NCI-H748 treated with DMSO at 0.1 percent for 48 hours (cell line): ENCODE measurements around the gene MAP2K6.

Experiments used
- DNase-seq: peaks from one replicate; lab custom pipeline; 2025; lab: John Stamatoyannopoulos, UW

MAP2K6 gene

DNA sequence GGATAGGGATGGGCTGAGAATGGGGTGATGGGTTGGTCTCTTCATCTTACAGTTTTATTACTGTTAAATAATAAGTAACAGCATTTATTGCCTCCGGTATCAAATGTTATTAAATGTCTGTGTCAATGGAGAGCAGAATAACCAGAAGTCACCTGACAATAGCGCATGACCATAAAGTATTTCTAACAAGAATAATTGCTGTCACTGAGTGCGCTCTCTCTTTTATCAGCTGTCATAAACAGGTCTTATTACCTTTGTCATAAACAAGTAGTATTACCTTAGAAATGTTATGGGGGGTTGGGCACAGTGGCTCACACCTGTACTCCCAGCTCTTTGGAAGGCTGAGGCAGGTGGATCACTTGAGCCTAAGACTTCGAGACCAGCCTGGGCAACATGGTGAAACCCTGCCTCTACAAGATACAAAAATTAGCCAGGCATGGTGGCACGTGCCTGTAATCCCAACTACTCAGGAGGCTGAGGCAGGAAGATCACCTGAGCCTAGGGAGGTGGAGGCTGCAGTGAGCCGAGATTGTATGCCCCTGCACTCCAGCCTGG, 120.6 kb downstream of the MAP2K6 start:
- peak; percentile 32 for DNase-seq

DNA sequence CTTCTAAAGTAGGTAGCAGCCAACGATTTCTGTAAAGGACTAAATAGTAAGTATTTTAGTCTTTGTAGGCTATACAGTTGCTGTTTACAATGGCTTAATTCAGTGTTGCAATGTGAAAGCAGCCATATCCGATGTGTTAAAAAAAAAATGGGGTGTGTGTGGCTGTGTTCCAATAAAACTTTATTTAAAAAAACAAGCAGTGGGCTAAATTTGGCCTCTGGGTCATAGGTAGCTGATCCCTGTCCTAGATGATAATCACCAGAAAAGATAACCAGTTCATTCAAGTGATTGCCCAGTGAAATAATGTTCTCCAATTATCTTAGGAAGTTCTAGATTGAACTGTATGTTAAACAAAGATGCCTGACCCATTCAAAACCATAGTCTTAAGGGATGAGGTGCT, 124.3 kb downstream of the MAP2K6 start:
- DNase-seq: no peak

DNA sequence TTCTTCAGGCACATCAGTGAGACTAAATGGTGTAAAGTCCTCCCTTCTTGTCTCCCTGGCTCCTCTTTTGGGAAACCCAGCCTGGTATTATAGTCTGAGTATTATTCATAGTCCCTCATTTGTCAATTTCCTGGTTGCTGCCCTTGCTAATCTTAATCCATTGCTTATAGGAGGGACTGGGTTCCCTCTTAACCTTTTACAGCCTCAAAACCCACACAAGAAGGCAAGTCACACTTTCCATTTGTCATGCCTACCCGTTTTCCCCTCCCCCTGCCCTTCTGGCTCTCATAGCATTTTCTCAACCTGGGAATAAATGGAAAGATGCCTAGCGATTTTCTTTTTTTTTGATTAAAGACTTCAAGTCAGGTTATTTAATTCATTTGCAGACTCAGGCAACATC, 124.8 kb downstream of the MAP2K6 start:
- DNase-seq: no peak

DNA sequence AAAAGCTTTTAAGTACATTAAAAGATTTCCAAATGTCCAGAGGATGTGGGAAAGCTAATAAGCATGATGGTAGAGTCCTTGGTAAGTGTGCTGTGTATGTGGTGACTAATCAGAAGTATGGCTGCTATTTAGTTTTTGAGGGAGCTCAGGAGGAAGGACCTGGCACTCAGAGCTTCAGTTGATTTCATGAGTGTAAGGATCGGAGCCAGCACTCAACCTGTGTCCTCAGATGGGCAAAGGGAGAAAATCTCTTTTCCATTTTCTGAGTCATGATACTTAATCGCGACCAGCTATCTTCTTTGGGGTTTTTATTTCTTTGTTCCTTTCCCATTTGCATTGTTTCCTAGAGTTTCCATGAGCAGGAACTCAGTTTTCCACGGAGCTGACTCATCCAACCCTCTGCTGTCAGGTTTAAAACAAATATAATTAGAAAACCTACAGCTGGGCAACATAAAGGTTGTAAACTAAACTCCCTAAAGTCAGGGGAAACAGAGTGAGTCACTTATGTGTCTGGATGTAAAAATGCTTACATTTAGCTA, 125.4 kb downstream of the MAP2K6 start:
- peak; percentile 73 for DNase-seq

DNA sequence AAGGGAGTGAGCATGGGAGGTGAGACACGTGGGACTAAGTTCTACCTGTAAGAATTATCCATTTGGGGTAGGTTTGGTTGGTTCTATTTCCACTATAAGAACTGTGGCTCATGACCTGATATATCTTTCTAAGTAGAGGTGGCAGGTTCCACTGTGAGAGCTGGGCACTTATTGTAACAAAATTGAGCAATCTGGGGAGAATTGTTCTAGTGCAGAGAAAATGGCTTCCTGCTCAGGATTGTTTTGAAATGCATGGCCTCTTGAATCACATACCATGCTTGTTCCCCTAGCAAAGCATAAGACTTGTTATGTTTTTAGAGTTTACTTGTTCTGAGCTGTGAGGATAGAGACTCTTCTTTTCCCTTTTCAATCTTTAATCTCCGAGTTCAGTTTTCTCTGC, 125.9 kb downstream of the MAP2K6 start:
- DNase-seq: no peak

DNA sequence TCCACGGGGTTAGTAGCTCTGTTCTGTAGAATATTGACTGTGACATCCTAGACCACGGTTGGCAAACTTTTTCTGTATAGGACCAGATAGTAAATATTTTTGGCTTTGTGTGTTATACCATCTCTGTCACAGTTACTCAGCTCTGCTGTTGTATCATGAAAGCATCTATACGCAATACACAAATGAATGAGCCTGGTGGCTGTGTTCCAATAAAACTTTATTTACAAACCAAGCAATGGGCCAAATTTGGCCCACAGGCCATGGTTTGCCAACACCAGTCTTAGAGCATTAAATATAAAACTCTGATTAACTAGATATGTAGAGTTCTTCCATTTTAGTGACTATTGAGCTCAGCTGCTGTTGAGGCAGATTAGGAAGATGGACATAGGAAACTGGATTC, 132.7 kb downstream of the MAP2K6 start:
- no peak for DNase-seq

DNA sequence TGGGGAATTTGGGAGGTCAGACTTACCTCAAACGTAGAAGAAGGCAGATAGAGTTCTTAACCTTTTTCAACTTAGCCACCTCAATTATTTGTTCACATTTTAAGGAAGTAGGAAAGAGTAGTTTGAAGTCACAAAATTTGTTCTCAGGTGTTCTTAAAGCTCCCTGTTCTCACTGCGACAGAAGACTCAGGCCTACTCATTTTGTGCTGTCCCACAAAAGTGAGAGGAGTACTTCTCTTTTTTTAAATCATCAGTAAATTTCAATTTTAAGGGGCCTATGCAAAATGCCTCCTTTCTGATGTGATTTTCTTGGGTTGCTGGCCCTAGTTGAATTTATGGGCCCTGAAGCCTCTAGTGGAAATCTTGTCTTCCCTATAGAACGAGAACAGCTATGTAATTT, 133.4 kb downstream of the MAP2K6 start:
- no peak for DNase-seq

DNA sequence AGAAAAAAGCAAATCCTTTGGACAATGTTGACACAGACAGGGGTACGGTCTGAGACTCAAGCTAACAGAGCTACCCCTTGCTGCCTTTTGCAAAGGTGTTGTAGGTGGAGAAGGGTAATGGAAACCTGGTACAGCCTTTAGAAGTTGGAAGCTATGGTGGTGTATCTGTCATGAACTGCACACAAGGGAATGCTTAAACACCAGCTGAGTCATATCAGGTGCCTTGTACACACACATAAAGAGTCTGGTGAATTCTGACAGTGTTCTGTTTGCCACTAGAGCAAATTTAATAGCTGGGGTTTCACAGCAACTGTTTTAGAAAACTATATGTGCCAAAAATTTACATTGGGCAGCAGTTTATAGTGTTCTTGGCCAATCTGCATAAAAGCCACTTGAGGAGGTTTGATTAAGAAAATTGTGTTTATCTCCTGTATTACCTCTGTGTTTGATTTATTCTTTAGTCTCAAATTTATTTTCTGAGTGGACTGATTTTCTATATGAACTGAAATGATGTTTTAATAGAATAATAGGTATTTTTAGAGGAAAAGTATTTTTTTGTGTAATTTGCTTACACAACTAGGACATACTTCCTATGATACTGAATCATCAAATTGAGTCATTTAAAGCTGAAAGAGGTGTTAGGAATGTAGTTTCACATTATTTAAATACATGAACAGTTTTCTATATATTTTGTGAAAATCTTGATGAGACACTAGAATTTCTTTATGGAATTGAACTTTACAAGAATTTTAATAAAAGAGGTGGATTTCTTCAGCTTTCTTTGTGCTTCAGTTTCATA, 136.9 kb downstream of the MAP2K6 start:
- DNase-seq: no peak

DNA sequence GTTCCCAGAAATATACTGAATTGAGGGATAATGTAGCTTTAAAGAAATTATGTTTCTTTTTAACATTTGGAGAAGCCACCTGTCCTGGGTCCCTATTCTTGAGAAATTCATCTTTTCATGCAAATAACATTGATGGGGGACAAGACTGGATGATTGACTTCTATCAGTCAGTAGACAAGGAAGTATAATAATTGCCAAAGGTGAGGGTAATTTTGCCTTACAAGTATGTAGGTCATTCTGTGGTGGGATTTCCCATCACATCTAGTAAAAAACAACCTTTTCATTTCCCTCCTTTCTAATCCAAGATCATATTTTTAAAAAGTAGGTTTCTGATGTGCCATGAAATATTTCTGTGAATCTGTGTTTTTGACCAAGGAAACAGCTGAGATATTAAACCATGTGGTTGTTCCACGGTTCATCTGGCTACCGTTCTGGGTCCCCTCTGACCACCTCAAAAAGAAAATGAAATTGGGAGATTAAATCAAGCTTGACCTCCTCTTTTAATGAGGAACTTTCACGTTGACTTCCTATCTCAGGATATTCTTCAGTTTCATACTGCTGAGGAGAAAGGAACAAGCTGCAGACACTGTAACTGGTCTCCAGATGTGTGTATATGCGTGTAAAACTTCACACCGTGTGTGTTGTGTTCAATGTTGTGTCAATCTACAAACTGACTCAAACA, 138.6 kb downstream of the MAP2K6 start:
- DNase-seq: no peak

DNA sequence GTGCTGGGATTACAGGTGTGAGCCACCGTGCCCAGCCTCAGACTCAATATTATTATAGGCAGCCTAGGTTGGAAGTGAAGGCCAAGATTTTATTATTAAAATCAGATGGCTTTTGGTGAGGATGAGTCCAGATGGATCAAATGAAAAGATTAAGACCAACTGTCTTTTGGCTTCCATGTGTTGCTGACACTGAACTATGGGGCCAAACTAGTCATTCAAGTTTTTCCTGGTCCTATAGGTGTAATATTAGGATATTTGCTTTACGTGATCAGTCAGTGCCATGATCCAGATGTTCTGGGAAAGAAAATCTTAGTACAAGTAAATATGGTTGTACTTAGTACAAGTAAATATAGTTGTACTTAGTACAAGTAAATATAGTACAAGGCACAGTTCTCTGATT, 140.6 kb downstream of the MAP2K6 start:
- no peak for DNase-seq

DNA sequence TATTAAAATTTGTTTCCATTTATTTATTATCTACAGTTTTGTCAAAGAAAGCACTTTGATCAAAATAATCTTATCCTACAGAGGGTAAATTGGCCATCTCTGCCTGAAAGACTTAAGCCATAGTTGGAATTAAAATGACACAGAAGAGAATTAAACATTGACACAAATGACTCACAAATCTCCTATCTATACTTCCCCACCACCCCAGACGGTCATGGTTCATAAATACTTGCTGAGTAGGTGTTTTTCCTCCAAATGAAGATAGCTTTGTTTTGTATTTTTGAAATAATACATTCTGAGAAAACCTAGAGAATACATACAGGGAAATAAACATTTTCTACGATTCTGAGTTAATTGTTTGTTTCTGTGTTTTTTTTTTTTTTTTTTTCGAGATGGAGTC, 142.8 kb downstream of the MAP2K6 start:
- DNase-seq: no peak

DNA sequence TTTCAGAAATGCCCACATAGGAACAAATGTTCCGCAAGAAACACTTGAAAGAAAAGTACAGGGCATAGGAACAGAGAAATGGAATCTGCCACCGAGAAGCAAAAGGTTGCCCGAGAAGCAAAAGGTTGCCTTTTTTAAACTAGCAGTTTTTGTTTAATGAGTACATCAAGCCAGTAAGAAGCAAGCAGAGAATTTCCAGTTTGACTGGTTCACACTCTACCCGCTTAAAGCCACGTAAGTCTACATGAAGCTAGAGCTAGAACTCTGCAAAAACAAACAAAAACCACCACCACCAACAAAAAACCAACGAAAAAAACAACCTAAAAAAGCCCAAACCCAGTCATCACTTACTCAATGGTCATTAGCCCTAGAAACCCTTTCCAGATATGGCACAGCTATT, 144.3 kb downstream of the MAP2K6 start:
- DNase-seq: no peak

DNA sequence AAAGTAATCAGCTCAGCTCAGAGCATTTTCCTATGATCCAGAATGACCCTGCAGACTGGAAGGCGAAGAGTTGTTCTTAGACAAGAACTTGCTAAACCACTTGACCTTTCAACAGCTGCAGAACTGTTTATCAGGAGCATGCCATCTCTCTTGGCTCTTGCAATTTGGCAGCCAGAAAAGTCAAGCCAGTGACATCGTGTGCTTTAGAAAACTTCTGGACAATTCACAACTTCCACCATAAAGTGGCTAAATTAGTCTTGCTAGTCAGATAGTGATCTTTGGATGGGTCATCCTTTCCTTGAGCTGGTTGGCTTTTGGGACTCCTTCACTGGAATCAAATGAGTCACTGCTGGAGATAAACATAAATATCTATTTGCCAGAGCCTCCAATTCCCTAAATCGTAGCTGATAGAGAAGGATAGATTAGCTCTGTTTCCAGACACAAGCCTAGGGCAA, 146.5 kb downstream of the MAP2K6 start:
- DNase-seq: no peak

DNA sequence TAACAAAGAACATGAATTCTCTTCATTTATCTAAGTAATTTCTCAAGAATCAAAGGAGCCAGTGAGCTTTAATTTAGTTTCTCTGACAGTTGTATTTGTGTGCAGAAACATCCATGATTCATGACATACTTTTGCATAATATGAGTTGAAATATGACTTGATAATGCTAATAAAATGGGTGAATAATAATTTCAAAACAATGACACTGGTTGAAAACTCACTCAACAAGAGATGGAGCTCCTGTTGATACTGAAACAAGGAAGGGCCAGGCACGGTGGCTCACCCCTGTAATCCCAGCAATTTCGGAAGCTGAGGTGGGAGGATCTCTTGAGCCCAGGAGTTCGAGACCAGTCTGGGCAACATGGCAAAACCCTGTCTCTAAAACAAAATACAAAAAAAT, 147.0 kb downstream of the MAP2K6 start:
- no peak for DNase-seq

DNA sequence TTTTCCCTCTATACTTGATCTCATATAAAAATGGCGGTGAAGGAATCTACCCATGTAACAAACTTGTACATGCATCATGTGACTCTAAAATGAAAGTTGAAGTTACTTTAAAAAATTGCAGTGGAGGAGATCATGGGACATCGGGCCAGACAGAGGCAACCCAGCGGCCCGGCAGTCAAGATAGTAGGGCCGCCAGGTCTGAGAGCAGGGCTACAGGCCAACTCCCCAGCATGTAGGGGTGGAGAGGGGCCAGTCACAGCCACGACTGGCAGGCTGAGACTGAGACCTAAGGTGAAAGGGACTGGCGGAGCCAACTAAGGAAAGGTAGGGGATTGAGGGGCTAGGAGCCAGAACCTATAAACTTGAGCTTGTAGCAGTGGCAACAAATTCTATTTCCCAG, 150.9 kb downstream of the MAP2K6 start:
- DNase-seq: no peak

DNA sequence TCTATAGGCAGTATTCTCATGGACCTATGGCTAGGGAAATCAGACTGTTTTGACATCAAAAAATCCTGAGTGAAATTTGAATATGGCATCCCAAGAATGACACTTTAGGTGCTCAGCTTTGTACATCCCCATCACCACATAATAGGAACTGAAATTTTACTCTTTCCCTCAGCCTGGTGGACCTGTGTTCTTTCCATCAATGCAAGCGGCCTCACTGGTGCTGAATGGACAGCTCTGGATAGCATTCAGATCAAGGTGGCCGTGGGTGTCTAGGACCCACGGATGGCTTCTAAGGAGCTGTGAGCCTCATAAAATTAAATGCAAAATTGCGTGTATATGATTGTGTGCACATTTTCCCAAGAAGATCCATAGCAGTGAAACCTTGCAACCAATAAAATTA, 152.6 kb downstream of the MAP2K6 start:
- DNase-seq: no peak

DNA sequence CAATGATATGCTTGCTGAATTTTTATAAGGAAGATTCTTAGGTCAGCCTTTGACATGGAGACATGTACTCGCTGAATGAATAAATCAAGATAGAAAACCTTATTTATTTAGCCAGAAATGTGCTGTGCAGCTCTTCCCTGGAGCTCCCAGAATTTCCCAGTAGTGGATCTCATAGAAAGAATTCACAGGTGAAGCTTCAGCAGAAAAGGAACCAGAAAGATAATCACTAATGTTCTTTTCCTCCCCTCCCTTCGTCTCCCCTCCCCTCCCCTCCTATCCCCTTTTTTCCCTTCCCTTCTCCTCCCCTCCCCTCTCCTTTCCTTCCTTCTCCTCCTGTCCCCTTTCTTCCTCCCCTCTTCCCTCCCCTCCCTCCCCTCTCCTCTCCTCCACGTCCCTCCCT, 158.2 kb downstream of the MAP2K6 start:
- no peak for DNase-seq

DNA sequence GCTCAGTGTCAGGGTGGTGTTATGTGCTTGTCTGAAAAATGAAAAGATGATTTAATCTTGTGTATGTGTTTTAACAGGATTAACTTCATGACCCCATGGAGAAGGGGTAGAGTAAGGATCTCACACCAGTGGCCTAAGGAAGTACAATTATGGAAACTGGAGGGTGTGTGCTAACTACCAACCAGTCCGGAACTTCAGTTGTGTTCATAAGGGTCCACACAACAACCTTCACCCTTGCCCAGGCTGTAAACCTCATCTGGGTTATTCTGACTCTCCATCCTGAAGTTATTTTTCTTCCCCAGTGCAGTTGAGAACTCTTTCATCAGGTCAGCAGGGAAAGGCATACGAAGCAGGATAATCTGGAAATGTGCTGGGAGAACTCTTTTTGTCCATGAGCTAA, 158.9 kb downstream of the MAP2K6 start:
- no peak for DNase-seq

DNA sequence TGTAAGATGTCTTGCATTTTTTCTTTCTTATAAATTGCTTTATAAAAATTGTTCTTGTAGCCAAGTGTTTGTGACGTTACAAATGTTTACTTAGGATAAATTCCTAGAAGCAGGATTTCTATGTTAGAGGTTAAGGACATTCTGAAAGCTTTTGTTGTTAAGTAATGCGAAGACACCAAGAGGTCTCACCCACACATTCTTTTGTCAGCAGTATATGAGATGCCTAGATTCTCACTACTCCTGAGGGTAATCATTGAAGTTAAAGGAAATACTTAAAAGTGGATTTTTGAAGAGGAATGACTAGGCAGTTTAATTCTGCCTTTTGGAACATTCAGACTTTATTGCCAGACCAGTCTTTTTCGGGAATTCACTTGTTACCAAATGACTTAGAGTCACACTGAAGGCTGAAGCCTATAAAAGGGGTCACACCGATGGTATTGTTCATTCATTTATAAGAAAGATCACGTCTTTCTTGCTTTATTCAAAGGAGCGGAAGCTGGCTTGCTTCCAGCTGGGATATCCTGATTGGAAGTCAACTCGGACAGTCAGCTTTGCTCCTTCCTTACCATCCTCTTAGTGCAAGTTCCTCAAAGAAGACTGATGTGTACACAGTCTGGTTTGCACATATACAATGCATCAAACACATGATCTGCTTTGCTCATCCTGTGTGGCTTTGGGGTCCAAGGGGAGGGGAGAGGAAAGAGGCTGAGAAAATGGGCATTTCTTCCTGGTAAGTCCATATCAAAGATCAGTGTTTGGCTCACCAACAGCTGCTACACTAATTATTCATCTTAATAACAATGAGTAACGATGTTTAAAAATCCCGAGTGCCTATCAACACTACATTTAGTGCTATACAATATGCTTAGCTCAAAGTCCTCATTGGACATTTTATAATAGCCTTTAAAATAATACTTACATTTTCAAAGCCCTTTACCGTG, 160.0 kb downstream of the MAP2K6 start:
- DNase-seq: no peak

DNA sequence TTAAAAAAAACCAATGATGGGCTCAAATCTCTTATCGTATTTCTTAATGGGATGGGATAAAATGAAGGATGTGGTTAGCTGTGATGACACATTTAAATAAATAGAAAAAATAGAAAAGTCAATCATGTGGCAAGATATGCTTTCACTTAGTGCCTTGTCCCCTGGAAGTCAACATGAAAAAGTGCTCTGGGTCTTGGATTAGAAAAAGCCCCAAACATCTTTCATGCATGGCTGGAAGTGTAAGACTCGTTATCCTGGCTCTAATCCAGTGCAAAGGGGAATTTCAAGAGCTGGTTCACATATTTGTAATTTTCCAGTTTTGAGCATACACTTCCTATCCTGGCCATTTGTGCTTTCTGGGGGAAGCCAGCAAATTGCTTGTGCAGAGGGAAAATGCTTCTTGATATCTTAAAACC, 160.9 kb downstream of the MAP2K6 start:
- DNase-seq: no peak

DNA sequence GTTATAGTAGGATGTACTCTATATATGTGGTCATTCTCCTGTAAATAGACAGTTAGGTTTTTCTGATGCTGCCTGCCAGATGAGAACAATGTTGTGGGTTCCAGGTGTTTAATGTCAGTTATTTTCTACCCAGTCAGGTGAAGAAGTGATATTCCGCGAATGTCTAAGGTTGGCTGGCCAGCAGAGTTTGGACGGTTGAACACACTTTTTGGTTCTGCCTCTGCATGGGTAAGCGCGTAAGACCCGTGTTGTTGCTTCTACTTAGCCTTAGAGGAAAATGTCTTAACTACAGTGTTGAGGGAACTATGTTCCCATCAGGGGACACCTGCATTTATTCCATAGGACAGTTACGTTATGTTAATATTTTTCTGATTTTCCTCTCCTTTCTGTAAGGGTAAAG, 162.6 kb downstream of the MAP2K6 start:
- no peak for DNase-seq

DNA sequence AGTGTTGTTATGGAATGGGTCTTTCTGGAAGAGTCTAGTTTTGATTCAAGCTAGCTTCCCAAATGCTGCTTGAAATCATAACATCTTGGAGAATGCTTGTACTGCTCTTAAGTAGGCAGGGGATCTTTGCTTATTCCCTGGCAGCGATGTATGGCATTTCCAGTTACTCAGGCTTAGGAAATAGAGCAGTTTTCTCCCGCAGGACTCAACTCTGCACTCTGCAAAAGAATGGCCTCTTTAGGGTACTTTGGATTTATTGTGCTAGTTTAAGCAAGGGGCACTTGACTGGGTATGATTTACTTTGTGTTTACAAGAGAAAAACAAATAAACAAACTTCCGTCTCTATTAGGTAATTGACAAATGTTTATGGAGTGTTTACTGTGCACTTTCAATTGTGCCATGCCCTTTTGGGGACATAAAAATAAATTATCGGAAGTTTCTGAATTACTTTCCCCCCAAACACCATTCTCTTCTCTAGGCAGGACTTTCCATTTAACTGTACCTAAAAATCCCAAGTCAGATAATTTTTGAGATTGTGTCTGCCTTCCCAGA, 164.0 kb downstream of the MAP2K6 start:
- DNase-seq: no peak
